Stimulated activated CD4-positive, alpha-beta T cell treated with anti-CD3 and anti-CD28 coated beads, Interleukin-1b, Interleukin-23, amount 100 ng/mL, for 24 hours (primary cell): Measurements from ENCODE around the gene E2F6.

Experiments
- DNase-seq, 4 experiments: peaks; one replicate each; pipeline ENCODE4 v3.0.0-alpha.2; 2020; ENCODE audit warnings: low read depth in 4 of 4, low spot score in 1 of 4

The E2F6 gene

GRCh38 chr2:11396021-11396420 lies 69.9 kb downstream of the E2F6 start:
- DNase-seq: no peak

DNA sequence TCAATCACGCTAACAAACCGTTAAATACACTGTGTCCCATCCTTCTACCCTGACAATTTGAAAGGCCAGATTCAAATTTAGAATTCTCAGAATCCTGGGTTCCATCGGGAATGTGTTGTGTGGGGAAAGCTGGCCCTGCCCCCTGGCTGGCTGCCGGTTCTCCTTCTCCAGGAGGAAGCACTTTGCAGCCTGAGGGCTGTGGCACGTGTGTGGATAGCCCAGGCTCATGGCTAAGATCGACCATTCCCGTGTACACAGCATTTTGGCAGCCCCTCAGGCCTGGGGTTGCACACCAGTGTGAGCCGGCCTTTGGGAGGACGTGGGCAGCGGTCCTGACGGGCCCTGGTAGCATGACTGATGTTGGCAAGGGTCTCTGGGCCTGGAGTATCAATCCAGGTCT lies 70.6 kb downstream of the E2F6 start:
- no peak for DNase-seq
